GM19328 (cell line): ENCODE results near the gene TJP1.

Experiments
- ATAC-seq: cut with Tn5 transposase; IDR thresholded peaks from one replicate; pipeline ENCODE4 v1.9.1; 2021; ENCODE audit warnings: mild to moderate bottlenecking, moderate library complexity; ENCODE audit not compliant: unreplicated experiment

Gene TJP1

DNA sequence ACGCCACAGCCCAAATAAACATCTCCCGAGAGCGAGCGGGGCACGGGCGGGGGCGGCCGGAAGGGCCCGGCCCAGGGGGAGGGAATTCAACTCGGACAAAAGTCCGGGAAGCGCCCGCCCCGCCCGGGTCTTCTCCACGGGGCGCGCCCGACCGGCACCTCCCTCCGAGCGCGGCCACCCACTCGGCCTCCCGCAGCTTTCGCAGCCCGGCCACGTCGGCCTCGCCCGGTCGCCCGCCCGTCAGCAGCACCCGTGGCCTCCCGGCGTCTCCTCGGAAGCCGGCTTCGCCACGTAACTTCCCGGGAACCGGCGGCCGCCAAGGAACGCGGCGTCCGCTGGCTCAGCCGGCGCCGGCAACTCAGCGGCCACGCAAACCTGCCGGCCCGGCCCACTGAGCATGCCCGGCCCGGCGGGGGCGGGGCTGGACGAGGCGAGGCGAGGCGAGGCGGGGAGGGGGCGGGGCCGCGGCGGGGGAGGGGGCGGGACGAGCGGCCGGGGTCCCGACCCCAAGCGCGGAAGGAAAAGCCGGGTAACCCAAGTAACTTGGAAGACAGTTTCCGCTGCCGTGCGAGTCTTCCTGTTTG, at the start of gene TJP1:
TJP1 (minus strand) TSS at position 369 of the 584 bp plus-strand sequence. CDS start 440 bp downstream, outside the sequence.
- no peak for ATAC-seq

DNA sequence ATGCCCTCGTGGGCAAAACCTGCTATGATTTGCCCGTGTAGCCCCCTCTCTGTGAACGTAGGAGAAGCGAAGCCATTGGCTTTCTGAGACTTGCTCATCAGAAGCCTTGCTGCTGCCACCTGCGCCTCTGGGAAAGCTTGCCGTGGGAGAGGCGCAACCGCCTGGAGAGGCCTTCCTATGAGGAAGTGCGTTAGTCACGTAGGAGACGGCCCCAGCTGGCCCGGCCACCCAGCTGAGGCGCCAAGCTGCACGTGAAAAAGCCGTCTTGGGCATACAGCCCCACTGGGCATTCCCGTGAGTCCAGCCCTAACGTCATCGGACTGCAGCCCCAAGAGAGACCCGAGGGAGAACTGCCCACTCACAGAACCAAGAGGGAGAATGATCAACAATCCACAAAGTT, 49.1 kb upstream of the TJP1 start:
- ATAC-seq: no peak

DNA sequence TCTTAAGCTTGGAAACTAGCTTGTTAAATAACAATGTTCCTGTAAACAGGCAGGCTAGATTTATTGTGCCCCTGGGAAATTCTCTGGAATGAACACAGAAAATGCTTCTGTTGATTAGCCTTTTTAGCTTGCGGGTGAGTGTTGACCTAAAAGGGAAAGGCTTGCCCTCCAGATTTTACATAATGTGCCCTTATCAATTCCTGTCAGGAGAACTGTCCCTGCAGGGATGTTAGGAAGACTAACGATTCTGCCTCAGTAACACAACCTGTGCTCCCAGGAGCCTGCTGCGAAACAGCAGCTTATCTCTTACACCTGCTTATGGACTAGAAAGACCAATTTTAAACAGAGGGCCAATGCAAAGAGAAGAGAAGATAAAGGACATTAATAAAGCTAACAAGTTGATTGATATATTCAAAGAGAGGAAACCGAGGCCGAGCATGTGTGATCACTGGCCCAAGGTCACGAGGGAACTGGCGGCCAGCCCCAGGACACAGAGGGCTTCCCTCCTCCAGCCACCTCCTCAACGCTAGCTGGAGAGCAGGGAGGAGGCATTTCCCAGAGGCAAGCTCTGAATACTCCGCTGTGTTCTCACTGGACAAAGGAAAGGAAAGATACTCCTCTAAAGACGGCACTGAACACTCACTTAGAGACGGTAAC, 48.4 kb upstream of the TJP1 start:
- no peak for ATAC-seq

DNA sequence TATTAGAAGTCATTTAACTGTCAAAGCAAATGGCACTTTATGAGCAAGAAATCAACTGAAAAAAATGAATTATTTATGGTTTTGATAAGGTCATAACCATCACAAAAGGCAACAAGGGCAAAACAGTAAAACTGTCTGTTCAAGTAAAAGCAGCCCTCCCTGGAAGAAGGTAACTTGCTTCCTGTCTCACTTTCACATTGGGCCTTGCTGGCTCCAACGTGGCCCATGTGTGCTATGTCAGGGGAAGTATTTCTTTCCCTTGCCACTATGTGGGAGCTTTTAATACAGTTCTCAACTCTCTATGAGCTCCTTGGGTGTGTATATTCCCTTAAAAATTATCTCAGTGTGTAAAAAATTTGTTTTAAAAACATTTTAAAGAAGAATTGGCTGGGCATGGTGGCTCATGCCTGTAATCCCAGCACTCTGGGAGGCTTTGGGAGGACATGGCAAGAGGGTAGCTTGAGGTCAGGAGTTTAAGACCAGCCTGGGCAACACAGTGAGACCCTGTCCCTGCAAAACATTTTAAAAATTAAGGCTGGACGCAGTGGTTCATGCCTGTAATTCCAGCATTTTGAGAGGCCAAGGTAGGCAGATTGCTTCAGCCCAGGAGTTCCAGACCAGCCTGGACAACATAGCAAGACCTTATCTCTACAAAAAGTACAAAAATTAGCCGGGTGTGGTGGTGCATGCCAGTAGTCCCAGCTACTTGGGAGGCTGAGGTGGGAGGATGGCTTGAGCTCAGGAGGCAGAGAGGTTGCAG, 45.2 kb upstream of the TJP1 start:
- no peak for ATAC-seq

DNA sequence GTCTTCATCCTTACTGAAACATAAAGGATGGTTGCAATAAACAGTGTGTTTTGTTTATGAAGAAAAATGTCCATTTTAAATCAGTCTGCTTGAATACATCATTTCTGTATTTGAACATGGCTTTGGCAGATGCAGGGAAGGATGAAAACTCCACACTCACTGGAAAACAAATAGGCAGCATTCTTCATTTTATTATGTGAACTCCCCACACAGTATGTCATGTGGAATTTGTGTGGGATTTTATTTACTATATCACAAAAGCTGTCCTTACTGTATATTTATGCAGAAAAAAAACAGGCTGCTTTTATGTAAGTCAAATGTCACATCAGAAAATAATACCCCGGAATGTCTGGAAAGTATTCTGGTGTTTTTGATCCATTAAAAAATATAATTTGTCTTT, 44.1 kb upstream of the TJP1 start:
- ATAC-seq: no peak

DNA sequence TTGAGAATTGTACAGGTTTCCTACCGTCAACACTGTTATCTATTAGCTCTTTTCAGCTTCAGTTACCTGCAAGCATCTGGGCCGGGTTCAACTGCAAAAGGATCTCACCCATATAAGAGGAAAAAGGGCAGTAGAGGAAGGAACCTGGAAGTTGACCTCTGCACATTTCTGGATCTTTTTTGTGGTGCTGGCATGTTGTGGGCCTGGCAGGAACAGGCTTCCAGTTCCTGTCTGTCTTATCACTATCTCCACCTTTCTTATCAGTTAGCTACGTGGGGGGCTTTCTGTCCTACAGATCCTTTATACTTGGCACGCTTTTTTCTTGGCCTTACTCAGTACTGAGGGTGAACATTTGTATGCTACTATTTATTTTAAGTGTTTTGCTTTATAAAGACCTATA, 42.2 kb upstream of the TJP1 start:
- no peak for ATAC-seq

DNA sequence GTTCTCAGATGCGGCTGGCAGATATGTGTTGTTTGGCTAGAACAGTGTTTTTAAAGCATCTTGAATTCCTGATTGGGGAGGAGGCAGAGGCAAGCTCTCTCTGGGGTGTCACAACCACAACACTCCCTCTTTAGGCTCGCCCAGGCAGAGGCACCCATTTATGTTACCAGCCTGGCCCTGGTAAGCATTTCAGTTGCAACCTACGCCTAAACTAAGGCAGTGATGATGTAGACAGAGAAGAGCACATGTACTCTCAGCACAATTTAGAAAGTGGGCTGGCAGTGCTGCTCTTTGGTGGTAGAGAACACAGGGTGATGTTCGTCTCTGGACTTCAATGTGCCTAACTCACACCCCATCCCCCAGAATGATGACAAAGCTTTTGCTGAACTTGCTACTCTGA, 41.2 kb upstream of the TJP1 start:
- no peak for ATAC-seq

DNA sequence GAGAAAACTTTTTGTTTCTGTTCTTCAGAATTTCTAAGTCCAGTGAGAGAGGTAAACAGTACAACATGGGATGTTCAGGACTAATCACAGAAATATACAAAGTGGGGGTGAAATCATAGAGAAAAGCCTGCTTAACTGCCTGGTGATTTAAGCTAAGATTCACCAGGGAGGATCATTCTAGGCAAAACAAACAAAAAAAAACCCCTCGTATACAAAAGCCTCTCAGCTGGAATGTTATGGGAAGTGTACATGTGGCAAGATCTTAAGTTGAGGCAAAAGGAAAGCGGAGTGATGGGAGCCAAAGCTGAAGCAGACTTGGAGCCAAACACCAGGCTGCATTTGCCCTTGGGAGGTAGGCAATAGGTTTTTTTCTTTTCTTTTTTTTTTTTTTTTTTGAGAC, 40.0 kb upstream of the TJP1 start:
- ATAC-seq: no peak

DNA sequence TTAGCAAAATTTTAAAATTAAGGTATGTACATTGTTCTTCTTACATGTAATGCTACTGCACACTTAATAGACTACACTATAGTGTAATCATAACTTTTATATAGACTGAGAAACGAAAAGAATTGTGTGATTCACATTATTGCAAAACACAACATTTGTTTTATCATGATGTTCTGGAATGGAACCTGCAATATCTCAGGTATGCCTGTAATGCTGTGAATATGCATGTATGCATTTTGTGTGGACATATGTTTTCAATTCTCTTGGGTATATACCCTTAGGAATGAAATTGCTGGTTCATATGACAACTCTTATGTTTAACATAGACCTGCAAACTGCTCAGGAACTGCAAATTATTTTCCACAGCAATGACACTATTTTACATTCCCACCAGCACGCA, 38.6 kb upstream of the TJP1 start:
- ATAC-seq: no peak

DNA sequence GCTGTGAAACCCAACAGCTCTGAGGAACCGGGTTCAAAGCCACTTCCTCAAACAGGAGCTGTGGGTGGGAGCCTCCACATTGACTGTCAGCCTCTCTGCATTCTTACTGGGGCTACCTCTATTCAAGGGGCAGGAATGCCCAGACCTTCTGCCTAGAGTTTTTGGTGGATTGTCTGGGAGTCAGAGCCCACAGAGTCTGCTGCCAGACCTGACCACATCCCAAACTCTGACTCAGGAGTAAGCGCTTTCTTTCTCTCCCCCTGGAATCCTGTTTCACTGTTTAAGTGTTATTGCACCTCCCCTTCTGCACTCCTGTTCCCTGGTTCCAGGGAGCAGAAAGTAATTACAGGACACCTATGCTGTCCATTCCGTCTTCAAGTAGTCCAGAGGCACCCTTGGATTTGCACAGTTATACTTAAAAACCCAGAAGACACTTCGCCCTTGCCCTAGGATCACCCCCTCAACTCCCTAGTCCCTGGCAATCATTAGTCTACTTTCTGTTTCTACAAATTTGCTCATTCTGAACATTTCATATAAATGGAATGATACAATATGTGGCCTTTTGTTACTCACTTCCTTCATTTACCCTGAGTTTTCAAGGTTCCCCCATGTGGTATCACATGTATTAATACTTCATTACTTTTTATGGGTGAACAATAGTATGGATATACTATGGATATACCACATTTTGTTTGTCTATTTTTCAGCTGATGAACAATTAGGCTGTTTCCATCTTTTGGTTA, 37.9 kb upstream of the TJP1 start:
- no peak for ATAC-seq

DNA sequence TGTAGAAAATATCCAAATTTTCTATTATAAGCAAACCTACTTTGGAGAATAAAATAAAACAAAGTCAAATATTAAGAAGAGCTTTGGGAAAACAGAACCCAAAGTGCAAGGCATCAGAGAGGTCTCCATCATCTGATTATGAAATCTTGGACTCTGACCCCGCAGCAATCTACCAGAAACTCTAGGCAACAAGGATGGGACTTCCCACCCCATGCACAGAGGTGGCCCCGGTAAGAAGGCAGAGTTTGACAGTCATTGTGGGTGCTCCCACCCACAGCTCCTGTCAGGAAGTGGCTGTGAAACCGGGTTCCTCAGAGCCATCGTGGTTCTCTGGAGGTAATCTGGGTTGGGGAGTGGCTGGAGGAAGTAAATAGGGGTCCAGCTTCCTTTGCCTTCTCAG, 37.0 kb upstream of the TJP1 start:
- no peak for ATAC-seq

DNA sequence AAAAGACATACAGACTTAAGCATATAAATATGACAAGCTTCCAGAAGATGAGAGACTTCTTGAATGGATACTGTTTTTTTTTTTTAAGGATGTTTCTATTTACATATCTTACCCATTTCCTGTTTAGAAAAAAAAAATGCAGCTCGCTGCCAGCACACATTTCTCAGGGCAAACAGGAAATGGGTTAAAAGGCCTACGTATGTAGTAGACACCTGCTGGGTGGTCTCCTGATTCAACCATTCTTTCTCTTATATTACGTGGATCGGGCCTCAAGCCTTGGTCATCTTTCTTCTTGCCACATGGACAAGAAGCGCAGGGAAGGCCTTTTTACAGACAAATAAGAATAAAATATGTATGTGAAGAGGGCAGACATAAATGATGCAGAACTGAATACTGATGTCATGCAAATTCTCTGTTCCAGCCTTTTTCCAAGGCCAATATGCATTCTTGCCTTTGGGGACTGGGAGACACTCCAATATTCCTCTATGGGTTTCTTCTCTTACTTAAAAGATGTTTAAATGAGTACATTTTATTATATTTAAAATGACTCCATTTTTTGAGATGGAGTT, 35.0 kb upstream of the TJP1 start:
- ATAC-seq: no peak

DNA sequence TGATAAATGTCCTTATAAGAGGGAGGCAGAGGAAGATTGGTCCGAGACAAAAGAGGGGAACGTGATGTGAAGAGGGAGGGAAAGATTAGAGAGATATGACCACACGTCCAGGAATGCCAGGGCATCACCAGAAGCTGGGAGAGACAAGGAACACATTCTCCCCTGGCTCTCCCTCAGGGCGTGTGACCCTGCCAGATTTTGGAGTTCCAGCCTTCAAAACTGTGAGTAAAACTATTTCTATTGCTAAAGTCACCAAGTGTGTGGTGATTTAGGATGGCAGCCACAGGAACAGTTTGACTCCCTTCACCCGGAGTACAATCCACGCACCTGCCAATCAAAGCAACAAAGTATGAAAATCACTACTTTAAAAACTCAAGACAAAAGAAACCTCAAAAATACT, 32.1 kb upstream of the TJP1 start:
- ATAC-seq: no peak

DNA sequence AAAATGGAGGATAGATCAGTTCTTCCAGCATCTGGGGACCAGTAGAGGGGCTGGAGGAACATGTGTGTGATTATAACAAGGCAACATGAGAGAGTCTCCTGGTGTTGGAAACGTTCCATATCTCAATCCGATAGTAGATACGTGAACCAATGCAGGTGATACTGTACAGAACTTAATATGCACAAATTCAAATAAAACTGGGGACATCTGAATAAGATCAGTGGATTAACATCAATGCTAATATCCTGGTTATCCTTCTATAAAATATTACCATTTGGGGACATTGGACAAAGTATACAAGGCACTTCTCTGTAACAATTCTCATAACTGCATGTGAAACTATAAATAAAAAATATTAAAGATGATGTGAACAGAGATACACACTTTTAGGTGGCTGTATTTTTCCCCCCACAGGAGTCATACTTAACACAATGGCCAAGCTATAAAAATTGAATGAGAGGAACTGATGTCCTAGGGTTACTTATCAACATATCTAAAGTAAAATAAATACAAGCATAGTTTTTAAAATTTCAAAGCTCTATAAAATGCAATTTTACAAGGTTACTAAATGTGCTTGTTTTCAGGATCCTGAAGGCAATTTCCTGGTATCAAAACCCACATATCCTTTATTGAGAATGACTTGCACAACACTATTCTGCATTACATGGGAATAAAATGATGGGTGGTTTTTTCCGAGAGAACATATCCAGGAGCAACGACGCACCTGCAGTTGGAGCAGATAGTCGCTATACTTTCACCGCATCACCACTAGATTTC, 31.1 kb upstream of the TJP1 start:
- ATAC-seq: no peak

DNA sequence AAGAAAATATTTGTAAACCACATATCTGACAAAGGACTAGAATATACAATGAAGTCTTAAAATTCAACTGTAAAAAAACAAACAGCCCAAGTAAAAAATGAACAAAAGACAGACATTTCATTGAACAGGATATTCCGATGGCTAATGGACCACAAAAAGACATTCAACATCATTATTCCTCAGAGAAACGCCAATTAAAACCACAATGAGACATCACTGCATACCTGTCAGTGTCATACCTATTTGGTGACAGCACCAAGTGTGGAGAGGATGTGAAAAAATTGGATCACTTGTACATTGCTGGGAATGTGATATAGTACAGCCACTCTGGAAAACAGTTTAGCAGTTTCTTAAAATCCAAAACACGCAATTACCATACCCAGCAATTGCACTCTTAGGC, 29.9 kb upstream of the TJP1 start:
- no peak for ATAC-seq

DNA sequence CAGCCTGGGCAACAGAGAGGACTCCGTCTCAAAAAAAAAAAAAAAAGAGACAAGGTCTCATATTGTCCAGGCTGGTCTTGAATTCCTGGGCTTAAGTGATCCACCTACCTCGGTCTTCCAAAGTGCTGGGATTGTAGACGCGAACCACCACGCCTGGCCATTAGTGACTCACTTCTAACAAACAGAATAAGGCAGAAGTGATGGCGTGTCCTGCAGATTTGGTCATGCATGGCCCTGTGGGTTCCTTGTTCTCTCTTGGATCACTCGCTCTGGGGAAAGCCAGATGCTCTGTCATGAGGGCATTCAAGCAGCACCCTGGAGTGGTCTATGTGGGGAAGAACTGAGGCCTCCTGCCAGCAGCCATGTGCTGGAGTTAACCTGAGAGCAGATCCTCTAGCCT, 27.4 kb upstream of the TJP1 start:
- no peak for ATAC-seq

DNA sequence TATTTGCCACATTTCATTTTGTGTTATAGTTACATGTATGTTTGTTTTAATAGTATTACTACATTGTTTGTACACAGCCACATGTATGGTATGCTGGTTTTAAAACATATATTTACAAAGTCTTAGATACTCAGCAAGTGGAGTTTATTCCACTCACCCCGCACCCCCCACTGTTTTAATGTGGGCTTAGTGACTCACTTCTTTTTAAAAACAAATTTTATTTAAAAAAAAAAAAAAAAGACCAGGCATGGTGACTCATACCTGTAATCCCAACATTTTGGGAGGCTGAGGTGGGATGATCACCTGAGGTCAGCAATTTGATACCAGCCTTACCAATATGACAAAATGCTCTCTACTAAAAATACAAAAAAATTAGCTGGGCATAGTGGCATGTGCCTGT, 26.9 kb upstream of the TJP1 start:
- ATAC-seq: no peak

DNA sequence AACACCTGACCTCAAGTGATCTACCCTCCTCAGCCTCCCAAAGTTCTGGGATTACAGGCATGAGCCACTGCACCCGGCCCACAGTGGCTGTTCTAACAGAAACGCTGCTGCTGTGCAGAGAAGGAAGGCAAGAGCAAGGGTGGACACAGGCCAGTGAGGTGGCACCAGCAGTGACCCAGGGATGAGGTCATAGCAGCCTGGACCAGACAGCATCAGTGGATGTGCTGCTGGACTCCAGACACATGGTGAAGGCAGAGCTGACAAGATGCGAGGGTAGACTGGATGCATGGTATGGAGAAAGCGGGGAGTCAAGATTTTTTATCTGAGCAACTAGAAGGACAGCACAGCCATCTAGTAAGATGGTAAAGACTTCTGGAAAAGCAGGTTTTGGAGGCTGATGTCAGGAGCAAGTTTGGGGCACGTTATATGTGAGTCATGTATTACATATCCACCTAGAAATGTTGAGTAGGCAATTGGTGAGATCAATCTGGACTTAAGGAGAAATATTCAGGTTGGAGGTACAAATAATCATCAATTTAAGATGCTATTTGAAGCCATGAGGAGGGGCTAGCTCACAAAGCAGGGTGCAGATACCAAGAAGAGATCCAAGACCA, 22.1 kb upstream of the TJP1 start:
- no peak for ATAC-seq

DNA sequence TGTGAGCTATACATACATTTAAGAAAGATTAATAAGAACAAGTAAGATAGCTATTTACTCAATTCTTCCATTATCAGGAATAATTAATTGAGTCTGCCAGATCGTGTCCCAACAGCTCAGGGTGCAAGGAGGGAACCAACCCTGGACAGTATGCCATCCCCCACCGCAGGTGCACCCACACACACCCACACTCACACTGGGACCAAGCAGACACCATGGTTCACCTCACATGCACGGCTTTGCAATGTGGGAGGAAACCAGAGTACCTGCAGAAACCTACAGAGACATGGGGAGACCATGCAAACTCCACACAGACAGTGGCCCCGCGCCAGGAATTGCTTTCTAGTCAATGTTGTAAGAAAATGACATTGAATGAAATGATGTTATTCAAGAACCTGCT, 20.0 kb upstream of the TJP1 start:
- no peak for ATAC-seq

DNA sequence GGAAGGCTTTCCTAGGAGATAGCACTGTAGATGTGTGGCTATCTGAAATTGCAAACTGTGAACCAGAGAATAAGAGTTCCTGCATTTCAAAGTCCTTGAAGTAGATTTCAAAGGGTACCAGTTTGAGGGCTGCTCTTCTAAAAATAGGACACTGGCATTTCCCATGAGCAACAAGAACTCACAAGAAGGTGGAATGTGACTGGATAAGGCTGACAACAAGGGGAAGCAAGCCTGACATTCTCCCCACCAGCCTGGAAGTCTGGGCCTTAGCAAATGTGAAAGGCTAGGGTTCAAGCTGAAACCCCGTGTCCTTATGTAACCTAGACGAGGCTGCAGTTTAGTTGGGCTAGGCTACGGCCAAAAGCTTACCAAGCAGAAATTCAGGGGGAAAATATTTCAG, 18.7 kb upstream of the TJP1 start:
- no peak for ATAC-seq
